HG03196 (cell line): ENCODE data around the gene SDF2.
"Not testable (repeated sequence)": the region's sequence is repeated elsewhere in the genome, so short reads cannot be mapped to it uniquely, and the experiment has no call there.

Experiments used
- ATAC-seq: cut with Tn5 transposase; IDR thresholded peaks from one replicate; pipeline ENCODE4 v1.9.1; 2021; ENCODE audit not compliant: unreplicated experiment

The SDF2 gene

GRCh38 chr17:28635506-28635905 is 26.2 kb downstream of the SDF2 start:
- ATAC-seq, result no peak

GRCh38 chr17:28634206-28634865 is 27.4 kb downstream of the SDF2 start:
- no peak for ATAC-seq

- ATAC-seq, result no peak
Measured at GRCh38 chr17:28626818-28627217, 34.9 kb downstream of the SDF2 start.

GRCh38 chr17:28624148-28624547 is 37.6 kb downstream of the SDF2 start:
- ATAC-seq, result no peak

GRCh38 chr17:28623696-28624095 is 38.0 kb downstream of the SDF2 start:
- ATAC-seq, result no peak

- no peak for ATAC-seq
Measured at GRCh38 chr17:28622186-28622585, 39.5 kb downstream of the SDF2 start.

- ATAC-seq, result no peak
Measured at GRCh38 chr17:28620010-28620409, 41.7 kb downstream of the SDF2 start.

- ATAC-seq, result no peak
Measured at GRCh38 chr17:28618464-28618863, 43.2 kb downstream of the SDF2 start.

- no peak for ATAC-seq
Measured at GRCh38 chr17:28616281-28616680, 45.4 kb downstream of the SDF2 start.

GRCh38 chr17:28615260-28615940 is 46.3 kb downstream of the SDF2 start:
- no peak for ATAC-seq

GRCh38 chr17:28613931-28614381 is 47.8 kb downstream of the SDF2 start, which contains the start of gene RSKR:
TSS of gene RSKR (minus strand) at chr17:28614185. CDS start at chr17:28614161, 24 bp downstream.
- no peak for ATAC-seq

GRCh38 chr17:28612936-28613872 is 48.5 kb downstream of the SDF2 start:
- ATAC-seq, result no peak

- no peak for ATAC-seq
Measured at GRCh38 chr17:28612531-28612930, 49.2 kb downstream of the SDF2 start.

GRCh38 chr17:28610376-28610775 is 51.3 kb downstream of the SDF2 start:
- no peak for ATAC-seq

- not testable (repeated sequence) for ATAC-seq
Measured at GRCh38 chr17:28604031-28604430, 57.7 kb downstream of the SDF2 start.

GRCh38 chr17:28599311-28600184 is 62.2 kb downstream of the SDF2 start:
- peak; percentile 48 for ATAC-seq

- peak; percentile 87 for ATAC-seq
Measured at GRCh38 chr17:28598799-28599310, 62.9 kb downstream of the SDF2 start, which contains the start of gene SPAG5. TSS of gene SPAG5 (minus strand) at chr17:28599025. CDS start at chr17:28598946, 79 bp downstream.

GRCh38 chr17:28598389-28598788 is 63.3 kb downstream of the SDF2 start:
- ATAC-seq, result no peak
